CD8-positive, alpha-beta memory T cell (primary cell): ENCODE results near the gene IL15. TPM values are rescaled to one million over a fixed set of nuclear protein-coding genes. Genes with fewer than 3 reads are reported as not detected.
A peak's percentile ranks its signal among the peaks of the same experiment; 100 is the strongest.
"Not testable (repeated sequence)": the region's sequence is repeated elsewhere in the genome, so short reads cannot be mapped to it uniquely, and the experiment has no call there.

Experiments
- CTCF ChIA-PET: fragments of 350-600 bp; sonication (Branson Sonifier 250); formaldehyde crosslinking; loops from one replicate; lab custom pipeline; 2021; ENCODE audit warnings: antibody characterized with exemption; lab: Charles Lee
- POLR2A ChIA-PET: fragments of 350-600 bp; sonication (Branson Sonifier 250); formaldehyde crosslinking; loops from one replicate; lab custom pipeline; 2021; ENCODE audit warnings: antibody characterized with exemption; lab: Charles Lee
- DNase-seq, 5 donors: peaks; one replicate each; pipeline versions ENCODE4 v3.0.0 to v3.0.0-alpha.2; 2020 to 2022; ENCODE audit warnings: mixed read lengths in 1 of 5
- H3K27ac ChIP-seq: one replicate; pipeline ENCODE4 v1.7.0; 2013; ENCODE audit warnings: low read depth, mild to moderate bottlenecking, low read length, moderate library complexity
- H3K27me3 ChIP-seq: 2 replicates; pipeline ENCODE4 v1.7.0; 2013; ENCODE audit warnings: low read length, mild to moderate bottlenecking; ENCODE audit not compliant: insufficient read depth, poor library complexity, severe bottlenecking
- H3K36me3 ChIP-seq: 2 replicates; pipeline ENCODE4 v1.7.0; 2013; ENCODE audit warnings: mild to moderate bottlenecking, low read length, moderate library complexity; ENCODE audit not compliant: insufficient read depth
- H3K4me1 ChIP-seq: 2 replicates; pipeline ENCODE4 v1.7.0; 2013; ENCODE audit warnings: mild to moderate bottlenecking, low read length, moderate library complexity; ENCODE audit not compliant: insufficient read depth
- H3K4me3 ChIP-seq: 2 replicates; pipeline ENCODE4 v1.7.0; 2013; ENCODE audit warnings: mild to moderate bottlenecking, low read length
- H3K9me3 ChIP-seq: 2 replicates; pipeline ENCODE4 v1.7.0; 2013; ENCODE audit warnings: mild to moderate bottlenecking, low read length
- H3K27ac Mint-ChIP-seq, 8 donors: one replicate each; pipeline ENCODE4 v1.8.0; 2020 to 2021; ENCODE audit warnings: mixed read lengths in 8 of 8, mild to moderate bottlenecking in 6 of 8, inconsistent platforms in 3 of 8, moderate library complexity in 3 of 8
- H3K27me3 Mint-ChIP-seq, 2 donors: one replicate each; pipeline ENCODE4 v1.8.0; 2020 to 2021; ENCODE audit warnings: mixed read lengths in 2 of 2, mild to moderate bottlenecking in 1 of 2, moderate library complexity in 1 of 2
- H3K36me3 Mint-ChIP-seq, 3 donors: one replicate each; pipeline ENCODE4 v1.8.0; 2020 to 2021; ENCODE audit warnings: mixed read lengths in 3 of 3, inconsistent platforms in 1 of 3, mild to moderate bottlenecking in 1 of 3
- H3K4me1 Mint-ChIP-seq, 3 donors: one replicate each; pipeline ENCODE4 v1.8.0; 2020 to 2021; ENCODE audit warnings: mixed read lengths in 3 of 3, inconsistent platforms in 1 of 3, mild to moderate bottlenecking in 1 of 3
- H3K4me3 Mint-ChIP-seq, 7 donors: one replicate each; pipeline ENCODE4 v1.8.0; 2020 to 2021; ENCODE audit warnings: mixed read lengths in 7 of 7, mild to moderate bottlenecking in 6 of 7, moderate library complexity in 4 of 7, inconsistent platforms in 2 of 7
- H3K9me3 Mint-ChIP-seq, 5 donors: one replicate each; pipeline ENCODE4 v1.8.0; 2020 to 2022; ENCODE audit warnings: mixed read lengths in 5 of 5, mild to moderate bottlenecking in 3 of 5, moderate library complexity in 2 of 5, inconsistent platforms in 1 of 5
- polyA plus RNA-seq: library from polyadenylated mRNA; unstranded; fragments of 300-500 nt; fragmentation: Illumina TruSeq; gene quantifications from one replicate; pipeline ENCODE4 v1.2.3, GENCODE V29; 2021
- total RNA-seq, 2 experiments: library from RNA; stranded (reverse); gene quantifications; one replicate each; pipeline ENCODE4 v1.2.3, GENCODE V29; 2021

IL15 gene
- total and polyA plus RNA-seq, 3 experiments from 2014 or later = 0.70 to 3.8 (median 1.0) TPM

- Mint-ChIP-seq H3K4me1 (no peaks in the 10 kb centered on the region), H3K27ac (no peak overlapping the region), H3K9me3 (peaks cover 0 to 11% (median 3%) of the 10 kb centered on the region in 5 donors), H3K36me3 (peaks cover 14 to 41% (median 38%) of the 10 kb centered on the region in 3 donors), H3K27me3 (no peaks in the 10 kb centered on the region), H3K4me3 (no peak overlapping the region)
- Histone ChIP-seq H3K4me1 (no peaks in the 10 kb centered on the region), H3K36me3 (no peaks in the 10 kb centered on the region), H3K27ac (no peak overlapping the region), H3K9me3 (no peaks in the 10 kb centered on the region), H3K4me3 (no peak overlapping the region), H3K27me3 (no peaks in the 10 kb centered on the region)
- DNase-seq = no peak
- POLR2A ChIA-PET = no interaction called here
- CTCF ChIA-PET = no interaction called here
Observed at GRCh38 chr4:141730805-141731204, 94.4 kb downstream of the IL15 start.

- ChIA-PET POLR2A (no interaction called here), CTCF (no interaction called here)
- DNase-seq = no peak
- Mint-ChIP-seq H3K9me3 (peaks cover 5 to 17% (median 7%) of the 10 kb centered on the region in 5 donors), H3K4me1 (no peaks in the 10 kb centered on the region), H3K36me3 (peaks cover 16 to 42% (median 41%) of the 10 kb centered on the region in 3 donors), H3K27ac (peak overlapping the region in 1 of 8 donors; percentile 20), H3K27me3 (no peaks in the 10 kb centered on the region), H3K4me3 (no peak overlapping the region)
- H3K4me1 ChIP-seq = no peaks in the 10 kb centered on the region
- H3K27me3 ChIP-seq = no peaks in the 10 kb centered on the region
- H3K27ac ChIP-seq = no peak overlapping the region
- no peaks in the 10 kb centered on the region for H3K36me3 ChIP-seq
- H3K4me3 ChIP-seq = no peak overlapping the region
- no peaks in the 10 kb centered on the region for H3K9me3 ChIP-seq
Observed at GRCh38 chr4:141731481-141731880, 95.1 kb downstream of the IL15 start.

DNA sequence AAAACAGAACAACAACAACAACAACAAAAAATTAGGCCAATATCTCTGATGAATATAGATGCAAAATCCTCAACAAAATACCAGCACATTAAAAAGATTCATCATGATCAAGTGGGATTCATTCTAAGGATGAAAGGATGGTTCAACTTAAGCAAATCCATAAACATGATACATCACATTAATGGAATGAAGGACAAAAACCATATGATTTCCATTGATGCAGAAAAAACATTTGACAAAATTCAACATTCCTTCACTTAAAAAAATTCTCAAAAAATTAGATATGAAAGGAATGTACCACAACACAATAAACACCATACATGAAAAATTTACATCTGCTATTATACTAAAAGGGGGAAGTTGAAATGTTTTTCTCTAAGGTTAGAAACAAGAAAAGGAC lies 103.3 kb downstream of the IL15 start:
- Mint-ChIP-seq H3K4me1 (no peaks in the 10 kb centered on the region), H3K27ac (no peak overlapping the region), H3K9me3 (peaks cover 62 to 71% (median 71%) of the 10 kb centered on the region in 5 donors), H3K27me3 (no peaks in the 10 kb centered on the region), H3K4me3 (no peak overlapping the region), H3K36me3 (peaks cover 3 to 29% (median 6%) of the 10 kb centered on the region in 3 donors)
- Histone ChIP-seq H3K27me3 (no peaks in the 10 kb centered on the region), H3K4me3 (no peak overlapping the region), H3K4me1 (no peaks in the 10 kb centered on the region), H3K9me3 (peaks cover 4% of the 10 kb centered on the region), H3K36me3 (no peaks in the 10 kb centered on the region), H3K27ac (no peak overlapping the region)
- DNase-seq = no peak
- CTCF ChIA-PET = no interaction called here
- POLR2A ChIA-PET = no interaction called here

DNA sequence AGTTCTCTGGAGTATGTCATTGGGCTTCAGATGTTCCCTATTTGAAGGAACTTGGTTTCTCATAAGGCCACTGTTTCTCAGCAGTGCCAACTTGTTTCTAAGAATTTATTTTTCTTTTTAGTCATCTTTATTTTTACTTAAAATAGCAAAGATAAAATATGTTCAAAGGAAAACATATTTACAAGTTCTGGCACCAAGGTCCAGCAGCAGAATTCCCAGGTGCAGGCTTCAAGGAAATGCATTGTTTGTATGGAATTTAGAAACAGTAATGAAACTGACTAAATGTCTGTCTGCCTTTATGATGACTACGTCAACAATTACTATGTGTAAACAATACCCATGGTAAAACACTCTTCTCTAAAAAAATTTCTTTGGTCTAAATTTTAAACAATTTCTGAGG lies 109.6 kb downstream of the IL15 start:
- H3K27ac ChIP-seq = no peak overlapping the region
- no peak overlapping the region for H3K4me3 ChIP-seq
- Mint-ChIP-seq H3K4me1 (no peaks in the 10 kb centered on the region), H3K4me3 (no peak overlapping the region), H3K27ac (no peak overlapping the region), H3K27me3 (peaks cover 5 to 11% of the 10 kb centered on the region in 2 donors), H3K36me3 (peaks cover 0 to 5% (median 0%) of the 10 kb centered on the region in 3 donors), H3K9me3 (peaks cover 21 to 30% (median 27%) of the 10 kb centered on the region in 5 donors)
- ChIA-PET POLR2A (no interaction called here), CTCF (no interaction called here)
- no peaks in the 10 kb centered on the region for H3K36me3 ChIP-seq
- H3K4me1 ChIP-seq = no peaks in the 10 kb centered on the region
- no peaks in the 10 kb centered on the region for H3K9me3 ChIP-seq
- no peaks in the 10 kb centered on the region for H3K27me3 ChIP-seq
- no peak for DNase-seq

DNA sequence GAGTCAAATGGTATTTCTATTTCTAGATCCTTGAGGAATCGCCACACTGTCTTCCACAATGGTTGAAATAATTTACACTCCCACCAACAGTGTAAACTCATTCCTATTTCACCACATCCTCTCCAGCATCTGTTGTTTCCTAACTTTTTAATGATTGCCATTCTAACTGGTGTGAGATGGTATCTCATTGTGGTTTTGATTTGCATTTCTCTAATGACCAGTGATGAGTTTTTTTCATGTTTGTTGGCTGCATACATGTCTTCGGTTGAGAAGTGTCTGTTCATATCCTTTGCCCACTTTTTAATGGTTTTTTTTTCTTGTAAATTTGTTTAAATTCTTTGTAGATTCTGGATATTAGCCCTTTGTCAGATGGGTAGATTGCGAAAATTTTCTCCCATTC lies 115.4 kb downstream of the IL15 start:
- H3K27me3 ChIP-seq, CTCF ChIA-PET, H3K27ac Mint-ChIP-seq, H3K36me3 Mint-ChIP-seq, H3K27ac ChIP-seq, H3K4me1 ChIP-seq, DNase-seq, H3K27me3 Mint-ChIP-seq, H3K4me1 Mint-ChIP-seq, POLR2A ChIA-PET, H3K4me3 ChIP-seq, H3K9me3 ChIP-seq, H3K4me3 Mint-ChIP-seq, H3K36me3 ChIP-seq: not testable (repeated sequence)
- H3K9me3 Mint-ChIP-seq = peaks cover 0 to 14% (median 5%) of the 10 kb centered on the region in 5 donors

DNA sequence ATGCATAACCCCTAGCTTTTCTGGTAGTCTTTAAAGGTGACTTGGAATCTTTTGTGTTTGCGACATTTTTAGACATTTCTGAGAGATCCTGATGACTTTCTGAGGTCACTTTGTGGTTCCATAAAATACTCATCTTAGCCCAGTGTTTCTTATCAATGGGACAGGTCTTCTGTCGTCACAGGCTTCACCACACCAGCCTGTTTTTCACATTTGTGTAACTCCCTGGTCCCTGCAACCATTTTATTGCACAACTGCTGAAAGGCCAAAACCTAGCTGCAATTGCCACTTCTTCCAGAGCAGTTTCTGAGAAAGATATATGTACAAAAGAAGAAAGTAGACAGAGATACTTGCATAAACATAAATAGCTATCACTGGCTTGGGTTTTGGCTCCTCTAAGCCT lies 120.9 kb downstream of the IL15 start:
- Histone ChIP-seq H3K4me3 (no peak overlapping the region), H3K4me1 (no peaks in the 10 kb centered on the region), H3K27ac (no peak overlapping the region), H3K27me3 (no peaks in the 10 kb centered on the region), H3K9me3 (no peaks in the 10 kb centered on the region), H3K36me3 (no peaks in the 10 kb centered on the region)
- CTCF ChIA-PET = no interaction called here
- Mint-ChIP-seq H3K4me1 (no peaks in the 10 kb centered on the region), H3K27ac (no peak overlapping the region), H3K9me3 (no peaks in the 10 kb centered on the region), H3K27me3 (no peaks in the 10 kb centered on the region), H3K4me3 (no peak overlapping the region), H3K36me3 (no peaks in the 10 kb centered on the region)
- POLR2A ChIA-PET = no interaction called here
- no peak for DNase-seq

GRCh38 chr4:141759796-141760425 lies 123.5 kb downstream of the IL15 start:
- H3K27me3 Mint-ChIP-seq = peaks cover 0 to 3% of the 10 kb centered on the region in 2 donors

DNA sequence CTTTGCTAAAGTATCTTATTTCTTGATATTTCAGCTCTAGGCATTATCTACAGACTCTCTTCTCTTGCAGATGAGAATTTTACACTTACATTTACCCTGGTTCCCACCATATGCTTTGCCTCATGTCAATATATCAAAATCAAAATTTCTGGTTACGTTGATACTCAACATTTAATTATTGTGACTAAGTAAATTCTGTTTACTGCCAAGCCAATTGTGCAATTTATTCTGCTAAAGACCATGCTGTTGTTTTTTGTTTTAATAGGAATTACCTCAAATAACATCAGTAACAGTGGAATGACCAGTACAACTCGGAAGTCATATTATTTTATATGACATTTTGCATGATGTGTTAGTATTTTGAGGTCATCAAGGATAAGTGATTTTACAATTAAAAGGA lies 125.5 kb downstream of the IL15 start:
- Mint-ChIP-seq H3K4me1 (no peaks in the 10 kb centered on the region), H3K4me3 (no peak overlapping the region), H3K36me3 (no peaks in the 10 kb centered on the region), H3K9me3 (peaks cover 0 to 5% (median 2%) of the 10 kb centered on the region in 5 donors), H3K27ac (no peak overlapping the region), H3K27me3 (peaks cover 0 to 3% of the 10 kb centered on the region in 2 donors)
- Histone ChIP-seq H3K4me3 (no peak overlapping the region), H3K27me3 (no peaks in the 10 kb centered on the region), H3K4me1 (no peaks in the 10 kb centered on the region), H3K36me3 (no peaks in the 10 kb centered on the region), H3K9me3 (no peaks in the 10 kb centered on the region), H3K27ac (no peak overlapping the region)
- DNase-seq = no peak
- POLR2A ChIA-PET = no interaction called here
- CTCF ChIA-PET = no interaction called here

More at GRCh38 chr4:141759796-141760425, 123.5 kb downstream of the IL15 start:
- H3K9me3 Mint-ChIP-seq = peaks cover 0 to under 1% (median 0%) of the 10 kb centered on the region in 5 donors
- H3K4me3 Mint-ChIP-seq = no peak overlapping the region
- no peaks in the 10 kb centered on the region for H3K27me3 ChIP-seq
- H3K4me3 ChIP-seq = no peak overlapping the region
- H3K4me1 Mint-ChIP-seq = no peaks in the 10 kb centered on the region
- CTCF ChIA-PET = no interaction called here
- H3K27ac Mint-ChIP-seq = peak overlapping the region in 1 of 8 donors; percentile 39
- POLR2A ChIA-PET = no interaction called here
- no peak overlapping the region for H3K27ac ChIP-seq
- no peaks in the 10 kb centered on the region for H3K36me3 ChIP-seq
- no peak for DNase-seq
- no peaks in the 10 kb centered on the region for H3K9me3 ChIP-seq
- H3K4me1 ChIP-seq = no peaks in the 10 kb centered on the region
- no peaks in the 10 kb centered on the region for H3K36me3 Mint-ChIP-seq
